ENCODE results near the gene KCNJ16.

The KCNJ16 gene

GRCh38 chr17:70184770-70185169 lies 109.7 kb downstream of the KCNJ16 start:
- no peak overlapping the region for H3K4me3 ChIP-seq (ENCODE audit: low read length)
- no peaks in the 10 kb centered on the region for H3K27me3 ChIP-seq (ENCODE audit: low read depth, low read length)
- H4K20me1 ChIP-seq (ENCODE audit: insufficient read depth, low read length), result no peaks in the 10 kb centered on the region
- H3K27ac ChIP-seq (ENCODE audit: low read length), result no peak overlapping the region
- TF ChIP-seq EZH2phosphoT487 (IDR thresholded peaks at IDR 0.05; ENCODE audit: low read depth), result no peak
- TF ChIP-seq, protein P1, sequence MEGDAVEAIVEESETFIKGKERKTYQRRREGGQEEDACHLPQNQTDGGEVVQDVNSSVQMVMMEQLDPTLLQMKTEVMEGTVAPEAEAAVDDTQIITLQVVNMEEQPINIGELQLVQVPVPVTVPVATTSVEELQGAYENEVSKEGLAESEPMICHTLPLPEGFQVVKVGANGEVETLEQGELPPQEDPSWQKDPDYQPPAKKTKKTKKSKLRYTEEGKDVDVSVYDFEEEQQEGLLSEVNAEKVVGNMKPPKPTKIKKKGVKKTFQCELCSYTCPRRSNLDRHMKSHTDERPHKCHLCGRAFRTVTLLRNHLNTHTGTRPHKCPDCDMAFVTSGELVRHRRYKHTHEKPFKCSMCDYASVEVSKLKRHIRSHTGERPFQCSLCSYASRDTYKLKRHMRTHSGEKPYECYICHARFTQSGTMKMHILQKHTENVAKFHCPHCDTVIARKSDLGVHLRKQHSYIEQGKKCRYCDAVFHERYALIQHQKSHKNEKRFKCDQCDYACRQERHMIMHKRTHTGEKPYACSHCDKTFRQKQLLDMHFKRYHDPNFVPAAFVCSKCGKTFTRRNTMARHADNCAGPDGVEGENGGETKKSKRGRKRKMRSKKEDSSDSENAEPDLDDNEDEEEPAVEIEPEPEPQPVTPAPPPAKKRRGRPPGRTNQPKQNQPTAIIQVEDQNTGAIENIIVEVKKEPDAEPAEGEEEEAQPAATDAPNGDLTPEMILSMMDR (IDR thresholded peaks at IDR 0.05; ENCODE audit: low read depth, low read length), result no peak
- H3K4me2 ChIP-seq (ENCODE audit: low read length), result no peak overlapping the region
- H3K36me3 ChIP-seq (replicated peaks; ENCODE audit: low read depth, low read length), result no peaks in the 10 kb centered on the region
- no peak overlapping the region for H2AFZ ChIP-seq (ENCODE audit: low read depth, low read length)
- no peaks in the 10 kb centered on the region for H3K9me3 ChIP-seq (ENCODE audit: insufficient read depth, low read length)
- no peak overlapping the region for H3K9ac ChIP-seq (ENCODE audit: low read length)
- no peaks in the 10 kb centered on the region for H3K79me2 ChIP-seq (ENCODE audit: low read length)
- H3K4me1 ChIP-seq (ENCODE audit: low read length), result no peaks in the 10 kb centered on the region

Data from OCI-LY3 (cell line).